ENCODE results near the gene LMTK2.

The LMTK2 gene

DNA sequence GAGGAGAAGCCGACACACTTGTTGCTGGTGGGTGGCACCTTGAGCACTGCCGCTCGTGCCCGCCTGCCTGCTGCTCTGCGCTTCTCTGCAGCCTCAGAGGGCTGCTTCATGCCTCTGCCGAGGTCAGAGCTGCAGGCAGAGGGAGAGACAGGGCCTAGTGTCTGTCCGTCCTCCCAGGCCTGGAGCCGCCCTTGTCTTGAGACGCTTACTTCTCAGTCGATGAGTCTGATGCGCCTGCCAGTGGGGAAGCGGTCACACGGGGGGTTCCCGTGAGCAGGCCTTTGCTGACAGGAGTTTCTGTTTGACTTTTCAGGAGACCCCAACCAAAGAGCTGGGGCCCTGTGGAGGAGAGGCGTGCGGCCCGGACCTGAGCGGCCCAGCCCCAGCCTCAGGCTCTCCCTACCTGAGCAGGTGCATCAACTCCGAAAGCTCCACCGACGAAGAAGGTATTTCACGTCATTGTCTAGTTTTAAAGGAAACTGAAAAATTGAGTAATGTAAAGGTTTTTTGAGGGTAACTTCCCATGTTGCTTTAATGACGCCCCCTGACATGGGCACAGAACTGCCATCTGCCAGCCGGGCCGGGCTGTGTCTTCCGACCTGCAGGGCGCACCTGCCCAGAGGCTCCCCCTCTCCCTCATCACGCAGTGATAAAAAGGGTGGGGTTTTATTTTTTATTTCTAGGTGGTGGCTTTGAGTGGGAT, 96.8 kb downstream of the LMTK2 start:
- DNase-seq = no peak

- DNase-seq = no peak
These were observed 97.4 kb downstream of the LMTK2 start for GRCh38 chr7:98203964-98204605.

DNA sequence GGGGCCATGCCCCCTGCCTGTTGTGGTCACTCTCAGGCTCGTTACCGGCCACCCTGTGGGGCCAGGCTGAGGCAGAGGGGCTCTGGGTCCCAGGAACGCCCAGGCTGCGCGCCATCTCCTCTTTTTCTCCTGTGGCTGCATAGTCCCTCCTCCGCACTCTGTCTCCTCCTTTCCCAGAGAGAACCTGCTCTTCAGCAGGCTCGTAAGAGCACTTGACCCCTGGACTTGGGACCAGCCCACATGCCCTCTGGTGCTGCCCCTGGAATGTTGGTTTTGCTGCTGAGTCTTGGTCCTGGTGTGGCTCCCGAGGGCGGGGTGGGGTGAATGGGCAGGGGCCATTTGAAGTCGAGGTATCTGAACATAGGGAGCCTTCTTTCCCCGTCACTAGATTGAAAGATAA, 98.0 kb downstream of the LMTK2 start:
- DNase-seq = no peak

- DNase-seq = no peak
These were observed 98.6 kb downstream of the LMTK2 start for GRCh38 chr7:98205162-98205845.

DNA sequence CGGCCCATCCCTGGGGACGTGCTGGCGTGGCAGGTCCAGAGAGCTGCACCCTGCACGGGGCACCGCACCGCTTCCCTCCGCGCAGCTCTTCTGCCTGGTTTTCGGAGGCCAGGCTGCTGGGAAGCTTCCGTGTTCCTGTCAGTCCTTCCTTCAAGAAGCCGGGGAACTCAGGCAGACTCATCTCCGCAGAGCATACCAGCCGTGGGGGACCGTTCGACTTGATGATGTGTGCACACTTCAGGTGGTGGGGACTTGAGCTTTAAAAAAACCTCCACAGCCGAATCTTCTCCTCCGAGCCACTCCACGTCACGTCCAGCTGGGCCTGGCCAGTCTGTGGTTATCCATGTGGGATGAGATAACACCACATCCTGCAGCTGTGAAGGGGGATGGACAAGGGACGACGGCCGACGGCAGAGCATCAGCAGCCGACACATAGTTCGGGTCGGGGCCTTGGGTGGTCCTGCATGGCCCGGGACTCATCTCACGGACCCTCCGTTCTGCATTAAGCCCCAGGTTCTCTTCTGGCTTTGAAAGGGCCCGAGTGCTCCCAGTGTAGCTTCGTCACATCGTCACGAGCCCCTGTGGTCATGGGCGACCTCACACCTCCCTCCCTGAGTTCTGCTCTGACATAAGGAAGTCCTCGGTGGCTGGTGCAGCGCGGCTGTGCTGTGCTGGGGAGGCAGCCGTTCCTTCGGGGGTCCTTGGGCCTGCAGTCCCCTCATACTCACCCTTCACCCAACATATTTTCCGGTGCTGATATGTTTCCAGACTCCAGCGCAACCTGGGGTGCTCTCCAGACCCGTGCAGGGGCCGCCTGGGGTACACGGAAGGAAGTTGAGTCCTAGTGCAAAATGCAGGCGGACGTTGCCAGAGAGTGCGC, 100.0 kb downstream of the LMTK2 start:
- DNase-seq = no peak

- no peak for DNase-seq
These were observed 102.7 kb downstream of the LMTK2 start for GRCh38 chr7:98209166-98209920.

DNA sequence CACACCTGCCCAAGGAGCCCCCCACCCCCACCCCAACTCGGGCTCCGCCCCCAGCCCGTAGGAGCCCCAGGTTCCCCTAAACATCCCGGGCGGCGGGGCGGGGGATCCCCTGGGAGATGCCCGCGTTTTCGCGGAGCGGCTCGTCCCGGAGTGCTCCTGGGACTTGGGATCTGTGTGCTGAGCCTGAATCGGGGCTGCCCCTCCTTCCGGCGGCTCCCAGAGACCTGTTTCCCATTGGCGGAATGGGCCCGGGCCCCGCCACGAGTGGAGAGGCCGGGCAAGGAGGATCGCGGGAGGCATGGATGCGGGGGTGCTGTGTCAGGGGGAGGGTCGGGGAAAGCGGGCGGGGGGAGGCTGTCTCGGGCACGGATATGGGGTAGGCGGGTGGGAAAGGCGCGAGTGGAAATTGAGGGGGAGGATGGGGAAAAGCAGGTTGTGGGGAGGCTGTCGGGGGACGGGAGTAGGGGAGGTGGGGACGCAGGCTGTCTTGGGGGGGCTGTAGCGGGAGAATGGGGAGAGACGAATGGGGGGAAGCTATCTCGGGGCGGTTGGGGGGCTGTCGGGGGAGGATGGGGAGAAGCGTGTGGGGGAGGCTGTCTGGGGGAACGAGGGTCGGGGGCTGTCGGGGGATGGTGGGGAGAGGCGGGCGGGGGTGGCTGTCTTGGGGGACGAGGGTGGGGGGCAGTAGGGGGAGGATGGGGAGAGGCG, 104.0 kb downstream of the LMTK2 start:
- DNase-seq = no peak

DNA sequence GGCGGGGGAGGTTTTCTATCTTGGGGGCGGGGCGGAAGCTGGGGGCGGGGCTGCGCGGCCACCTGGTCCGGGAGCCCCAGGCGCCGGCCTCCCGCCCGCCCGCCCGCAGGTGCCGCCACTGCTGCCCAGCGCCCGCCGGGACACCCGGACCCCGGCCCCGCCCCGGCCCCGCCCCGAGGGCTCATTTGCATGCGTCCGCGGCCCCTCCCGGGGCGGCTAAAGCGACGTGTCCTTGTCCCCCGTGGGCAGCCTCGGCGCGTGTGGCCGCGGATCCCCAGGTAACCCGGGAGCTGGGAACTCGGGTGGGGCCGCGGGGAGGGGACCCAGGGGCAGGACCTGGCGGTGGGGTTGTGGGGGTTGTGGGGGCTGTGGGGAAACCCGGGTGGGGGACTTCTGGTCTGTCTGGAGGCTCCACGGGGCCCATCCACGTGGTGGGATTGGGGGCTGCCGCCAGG, 104.6 kb downstream of the LMTK2 start, which contains the start of gene BHLHA15:
BHLHA15 (plus strand) TSS at position 219 of the 455 bp plus-strand sequence. CDS start 871 bp downstream, outside the sequence.
- DNase-seq = no peak

GRCh38 chr7:98211676-98212531, 105.2 kb downstream of the LMTK2 start:
- DNase-seq = no peak

DNA sequence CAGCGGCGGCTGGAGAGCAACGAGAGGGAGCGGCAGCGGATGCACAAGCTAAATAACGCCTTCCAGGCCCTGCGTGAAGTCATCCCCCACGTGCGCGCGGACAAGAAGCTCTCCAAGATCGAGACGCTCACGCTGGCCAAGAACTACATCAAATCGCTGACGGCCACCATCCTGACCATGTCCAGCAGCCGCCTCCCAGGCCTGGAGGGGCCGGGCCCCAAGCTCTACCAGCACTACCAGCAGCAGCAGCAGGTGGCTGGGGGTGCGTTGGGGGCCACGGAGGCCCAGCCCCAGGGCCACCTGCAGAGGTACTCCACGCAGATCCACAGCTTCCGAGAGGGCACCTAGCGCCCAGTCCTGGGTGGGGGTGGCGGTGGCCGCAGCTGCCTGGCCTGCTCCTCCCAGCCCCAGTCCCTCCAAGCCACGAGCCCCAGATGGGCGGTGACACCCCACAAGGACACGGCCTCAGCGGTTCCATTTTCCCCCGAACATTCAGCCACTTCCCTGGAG, 105.9 kb downstream of the LMTK2 start:
- no peak for DNase-seq

- no peak for DNase-seq
These were observed 106.7 kb downstream of the LMTK2 start for GRCh38 chr7:98213296-98213887.

GRCh38 chr7:98213888-98214810, 107.5 kb downstream of the LMTK2 start:
- no peak for DNase-seq

GRCh38 chr7:98214811-98215321, 108.2 kb downstream of the LMTK2 start:
- DNase-seq = no peak

DNA sequence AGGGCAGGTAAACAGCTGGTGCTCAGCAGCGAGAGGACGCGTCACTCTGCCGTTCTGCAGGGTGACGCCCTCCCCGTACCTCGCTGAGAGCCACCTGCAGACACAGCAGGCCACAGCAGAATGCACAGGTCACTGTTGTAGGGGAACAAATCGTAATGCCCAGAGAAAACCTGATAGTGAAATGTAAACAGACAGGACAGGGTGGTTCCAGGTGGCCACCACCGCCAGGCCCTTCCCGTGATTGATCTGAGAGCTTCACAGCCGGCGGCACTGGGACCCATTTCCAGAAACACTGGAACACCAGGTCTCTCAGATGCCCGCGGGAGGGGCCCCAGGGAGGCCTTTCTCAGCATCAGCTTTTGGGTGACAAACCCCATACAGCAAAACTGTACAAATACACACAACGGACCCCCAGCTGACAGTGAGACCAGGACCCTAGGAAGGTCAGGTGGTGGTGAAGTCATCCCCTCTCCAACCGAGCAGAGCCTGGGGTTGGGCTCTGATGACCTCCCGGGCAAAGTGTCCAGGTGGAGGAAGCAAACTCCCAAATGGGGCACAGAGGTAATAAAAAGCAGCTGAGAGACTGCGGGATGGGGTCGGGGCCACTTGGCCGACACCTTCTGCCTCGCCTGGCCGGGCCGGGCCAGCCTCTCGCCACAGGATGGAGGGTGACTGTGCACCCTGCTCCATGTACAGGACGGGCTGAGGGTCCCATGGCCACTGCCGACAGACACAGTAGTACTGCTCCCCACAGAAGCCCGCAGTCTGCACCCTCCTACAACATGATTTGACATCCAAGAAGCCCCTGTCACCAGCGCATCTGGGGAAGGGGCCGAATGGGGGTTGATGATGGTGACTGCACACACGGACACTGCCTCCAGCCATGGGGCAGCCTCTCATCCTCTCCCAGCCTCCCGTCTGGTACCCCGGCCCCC, 109.2 kb downstream of the LMTK2 start:
- no peak for DNase-seq

- no peak for DNase-seq
These were observed 110.4 kb downstream of the LMTK2 start for GRCh38 chr7:98216941-98217622.

Data from fibroblast of skin of abdomen (primary cell).